CD4-positive, alpha-beta T cell treated with Interleukin-17A for 4 hours (primary cell): ENCODE results near the gene ARHGDIG.
"Not testable (repeated sequence)": the region's sequence is repeated elsewhere in the genome, so short reads cannot be mapped to it uniquely, and the experiment has no call there.

ENCODE experiments used
- DNase-seq: peaks from one replicate; pipeline ENCODE4 v3.0.0-alpha.2; 2020; ENCODE audit warnings: mixed read lengths

ARHGDIG gene

DNA sequence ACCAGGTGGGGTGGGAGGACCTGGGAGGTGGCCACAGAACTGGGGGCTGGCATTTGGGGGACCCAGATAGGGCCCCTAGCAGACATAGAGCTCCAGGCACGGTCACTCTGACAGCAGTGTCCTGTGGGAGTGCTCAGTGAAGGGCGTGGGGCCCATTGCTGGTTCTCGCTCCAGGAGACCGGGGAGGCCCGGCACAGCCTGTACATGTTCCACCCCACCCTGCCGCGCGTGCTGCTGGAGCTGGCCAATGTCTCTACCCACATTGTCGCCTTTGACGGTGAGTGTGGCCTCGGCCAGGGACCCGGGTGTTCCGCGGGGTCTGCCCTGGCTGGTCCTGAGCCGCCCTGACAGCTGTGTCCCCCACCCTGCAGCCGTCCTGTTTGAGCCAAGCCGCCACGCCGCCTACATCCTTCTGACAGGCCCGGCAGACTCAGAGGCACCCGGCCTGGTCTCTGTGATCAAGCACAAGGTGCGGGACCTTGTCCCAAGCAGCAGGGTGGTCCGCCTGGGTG, 15.9 kb upstream of the ARHGDIG start:
- DNase-seq: no peak

- DNase-seq: no peak
Observed at GRCh38 chr16:265002-265529, 15.3 kb upstream of the ARHGDIG start.

DNA sequence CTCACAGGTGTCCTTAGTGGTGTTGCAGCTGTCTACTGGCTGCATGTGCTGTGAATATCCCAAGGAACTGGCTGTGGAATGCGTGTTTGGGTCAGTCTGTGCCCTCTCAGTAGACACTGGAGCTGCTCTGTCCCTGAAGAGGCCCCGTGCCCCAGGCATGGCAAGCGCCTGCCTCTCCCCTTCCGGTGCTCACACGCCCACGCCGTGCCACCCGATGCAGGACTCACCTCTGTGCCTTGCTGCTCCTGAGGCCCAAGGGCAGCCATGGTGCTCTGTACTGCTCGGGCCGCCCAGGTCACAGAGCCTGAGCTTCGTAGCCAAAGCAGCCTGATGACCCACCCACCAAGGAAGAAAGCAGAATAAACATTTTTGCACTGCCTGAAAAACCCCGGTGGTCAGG, 14.7 kb upstream of the ARHGDIG start:
- no peak for DNase-seq

DNA sequence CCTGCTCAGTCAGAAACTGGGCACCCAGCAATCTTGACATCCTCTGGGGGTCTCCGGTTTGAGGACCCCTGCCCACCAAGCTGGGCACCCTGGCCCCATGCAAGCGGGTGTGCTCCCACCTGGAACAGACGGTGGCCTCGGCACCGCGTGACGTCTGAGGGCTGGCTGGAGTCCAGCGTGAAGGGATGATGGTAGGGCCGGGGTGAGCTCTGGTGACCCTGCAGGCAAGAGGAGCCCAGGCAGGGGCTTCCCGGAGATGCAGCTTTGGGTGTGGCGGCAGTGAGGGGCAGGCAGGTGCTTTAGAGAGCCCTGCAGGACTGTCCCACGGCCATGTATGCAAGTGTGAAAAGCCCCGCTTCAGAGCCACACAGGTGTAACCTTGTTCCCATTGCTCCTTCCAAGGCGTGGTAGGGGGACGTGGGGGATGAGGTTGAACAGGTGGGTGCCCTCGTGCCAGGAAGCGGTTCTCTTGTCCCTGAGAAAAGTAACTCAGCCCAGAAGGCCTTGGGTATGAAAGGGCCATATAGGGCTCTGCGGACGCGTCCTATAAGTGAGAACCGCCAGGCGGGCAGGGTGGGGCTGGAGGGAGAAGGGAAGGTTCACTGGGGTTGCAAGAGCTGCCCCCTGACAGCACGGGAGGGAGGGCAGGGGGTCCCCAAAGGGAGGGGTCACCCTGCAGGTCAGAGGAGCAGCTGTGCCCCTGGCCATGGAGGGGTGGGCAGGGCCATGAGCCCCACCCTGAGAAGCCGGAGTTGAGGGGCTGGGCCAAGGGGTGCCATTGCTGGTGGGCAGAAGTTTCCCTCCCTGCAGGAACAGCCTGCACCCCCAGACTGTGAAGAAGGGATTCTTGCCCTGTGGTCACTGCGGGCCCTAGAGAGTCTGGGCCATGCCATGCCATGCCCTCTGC, 13.9 kb upstream of the ARHGDIG start:
- DNase-seq: no peak

- not testable (repeated sequence) for DNase-seq
Observed at GRCh38 chr16:267562-267961, 12.8 kb upstream of the ARHGDIG start.

- DNase-seq: no peak
Observed at GRCh38 chr16:268141-269053, 12.0 kb upstream of the ARHGDIG start.

DNA sequence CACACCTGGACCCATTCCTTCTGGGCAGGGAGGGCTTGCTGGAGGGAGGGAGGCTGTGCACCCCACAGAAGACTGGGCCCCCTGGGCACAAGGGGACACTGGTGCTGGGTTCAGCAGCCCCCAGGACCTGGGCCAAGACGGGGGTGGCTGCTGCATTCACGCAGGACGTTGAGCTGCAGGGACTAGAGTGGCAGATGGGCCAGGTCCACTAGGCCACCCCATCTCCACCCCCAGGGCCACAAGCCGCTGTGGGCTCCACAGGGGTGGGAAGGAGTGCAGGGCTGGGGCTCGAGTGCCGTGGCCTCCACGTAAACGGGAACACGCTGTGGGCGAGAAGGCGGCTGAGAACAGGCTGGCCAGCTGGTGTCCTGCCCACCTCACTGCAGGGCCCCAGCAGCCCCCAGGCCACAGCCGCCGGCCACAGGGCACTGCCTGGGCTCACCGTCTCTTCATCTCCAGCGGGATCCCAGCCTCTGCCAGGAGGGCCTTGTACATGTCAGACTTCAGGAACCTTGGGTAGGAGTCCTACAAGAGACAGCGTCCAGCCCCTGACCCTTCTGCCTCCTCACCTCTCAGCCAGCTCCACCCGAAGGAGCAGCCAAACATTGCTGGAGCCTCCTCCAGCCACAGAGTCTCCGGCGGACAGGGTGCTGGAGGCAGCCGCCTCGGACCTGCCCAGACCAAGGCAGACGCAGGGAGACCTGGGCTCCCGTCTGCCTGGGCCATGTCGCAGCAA, 11.2 kb upstream of the ARHGDIG start:
- no peak for DNase-seq

DNA sequence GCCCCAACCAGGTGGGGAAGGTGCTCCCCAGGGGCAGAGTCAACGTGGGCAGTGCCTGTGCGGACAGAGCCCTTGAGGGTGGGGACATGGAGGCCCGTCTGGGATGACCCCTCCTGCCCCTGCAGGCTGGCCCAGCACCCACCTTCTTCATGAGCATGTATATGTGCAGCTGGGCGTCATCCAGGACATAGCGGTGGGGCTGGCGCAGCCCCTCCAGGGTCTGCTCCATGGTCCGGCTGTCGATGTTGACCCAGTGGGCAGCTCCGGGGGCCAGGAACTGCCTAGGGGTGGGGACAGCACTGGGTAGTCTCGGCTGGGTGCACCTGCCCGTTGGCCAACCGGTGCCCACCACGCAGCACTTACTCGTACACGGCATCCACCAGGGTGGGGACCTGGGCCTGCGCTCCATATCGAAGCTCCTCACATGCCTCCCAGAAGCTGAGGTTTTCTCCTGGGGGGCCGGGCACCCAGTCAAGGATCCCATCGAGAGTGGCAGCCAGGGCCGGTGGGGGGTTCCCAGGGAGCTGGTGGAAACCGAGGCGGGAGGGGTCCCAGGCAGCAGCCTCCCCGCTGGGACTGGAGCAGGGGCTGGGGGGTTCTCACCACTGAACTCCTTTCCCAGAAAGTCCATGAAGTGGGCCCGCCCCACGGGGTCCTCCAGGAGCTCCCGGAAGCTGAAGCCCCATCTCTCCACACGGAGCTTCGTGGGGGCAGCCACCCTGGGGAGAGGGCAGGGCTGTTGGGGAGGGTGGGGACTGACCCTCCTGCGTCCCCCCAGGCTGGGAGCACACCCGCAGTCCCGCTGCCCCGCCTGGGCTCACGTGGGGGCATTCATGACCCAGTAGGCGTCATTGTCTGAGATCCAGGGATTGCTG, 9.8 kb upstream of the ARHGDIG start:
- no peak for DNase-seq

DNA sequence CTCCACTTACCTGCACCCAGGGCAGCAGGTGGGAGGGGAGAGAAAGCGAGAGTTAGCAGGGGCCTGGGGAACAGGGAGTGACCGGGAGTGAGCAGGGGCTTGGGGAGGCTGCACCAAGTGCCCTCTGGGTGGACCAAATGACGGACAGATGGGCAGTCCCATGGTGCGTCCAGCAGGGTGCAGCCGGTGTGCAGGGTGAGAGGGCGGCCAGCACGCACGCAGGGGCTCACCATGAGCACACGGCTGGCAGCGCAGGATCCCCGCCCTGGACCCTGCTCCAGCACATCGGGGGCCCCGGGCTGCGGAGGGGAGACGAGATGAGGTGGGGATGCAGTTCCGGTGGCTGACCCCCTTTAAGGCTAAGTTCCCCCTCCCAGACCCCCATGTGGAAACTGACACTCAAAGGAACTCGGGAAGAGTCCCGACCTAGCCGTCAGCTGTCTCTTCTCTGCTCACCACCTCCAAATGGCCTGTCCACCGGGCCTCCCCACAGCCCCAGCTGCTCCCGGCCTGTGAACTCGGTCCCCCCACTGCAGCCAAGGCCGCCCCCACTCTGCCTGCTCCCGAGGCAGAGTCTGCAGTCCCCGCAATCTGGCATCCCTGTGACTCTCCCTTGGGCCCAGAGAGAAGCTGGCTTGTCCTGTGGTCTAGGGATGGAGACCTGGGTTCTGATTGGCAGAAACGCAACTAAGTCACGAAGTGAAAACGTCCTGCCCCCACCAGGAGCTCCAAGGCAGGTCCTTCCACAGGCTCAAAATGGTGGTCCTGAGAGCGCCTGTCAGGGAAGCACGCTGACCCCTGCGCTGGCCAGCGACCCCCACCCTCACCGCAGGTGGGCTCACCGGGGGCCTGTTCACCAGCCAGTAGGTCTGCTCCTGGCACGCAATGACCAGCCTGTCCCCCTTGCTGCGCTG, 7.5 kb upstream of the ARHGDIG start:
- no peak for DNase-seq

DNA sequence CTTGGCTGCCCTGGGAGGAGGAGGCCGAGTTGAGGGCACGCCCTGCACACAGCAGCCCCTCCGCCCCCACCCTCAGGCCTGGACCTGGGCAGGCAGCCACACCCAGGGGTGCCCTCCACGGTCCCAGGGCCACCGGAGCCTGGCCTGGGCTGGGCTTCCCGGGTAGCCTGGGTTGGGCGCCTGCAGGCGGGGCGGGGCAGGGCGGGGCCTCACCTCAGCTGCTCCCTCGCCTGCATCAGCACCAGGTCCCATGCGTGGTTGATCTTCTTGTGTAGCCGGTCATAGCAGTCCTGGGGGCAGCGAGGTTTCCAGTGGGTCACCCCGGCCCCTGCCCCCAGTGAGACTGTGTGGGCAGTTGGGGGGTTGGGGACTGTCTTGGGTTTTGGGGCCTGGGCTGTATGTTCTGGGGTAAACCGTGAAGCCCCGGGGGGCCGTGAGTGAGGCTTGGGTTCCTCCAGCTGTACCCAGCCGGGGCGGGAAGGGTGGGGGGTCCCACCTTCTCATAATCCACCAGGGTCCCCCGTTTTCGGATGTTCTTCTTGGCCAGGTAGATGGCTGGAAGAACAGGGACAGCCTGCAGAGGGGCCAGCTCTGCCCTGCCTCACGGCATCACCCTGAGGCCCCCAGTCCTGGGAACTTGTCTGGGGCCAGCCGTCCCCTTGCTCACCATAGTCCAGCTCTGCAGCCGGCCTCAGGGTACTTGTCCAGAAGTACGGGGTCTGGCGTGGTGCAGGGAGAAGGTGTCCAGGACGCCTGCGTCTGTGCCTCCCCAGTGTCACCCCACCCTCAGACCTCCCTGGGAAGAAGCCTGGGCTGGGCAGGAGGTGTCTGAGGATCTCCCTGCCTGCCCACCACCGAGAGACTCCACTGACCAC, 6.6 kb upstream of the ARHGDIG start:
- DNase-seq: no peak

GRCh38 chr16:275041-275641, 5.2 kb upstream of the ARHGDIG start:
- peak; percentile 18 for DNase-seq

DNA sequence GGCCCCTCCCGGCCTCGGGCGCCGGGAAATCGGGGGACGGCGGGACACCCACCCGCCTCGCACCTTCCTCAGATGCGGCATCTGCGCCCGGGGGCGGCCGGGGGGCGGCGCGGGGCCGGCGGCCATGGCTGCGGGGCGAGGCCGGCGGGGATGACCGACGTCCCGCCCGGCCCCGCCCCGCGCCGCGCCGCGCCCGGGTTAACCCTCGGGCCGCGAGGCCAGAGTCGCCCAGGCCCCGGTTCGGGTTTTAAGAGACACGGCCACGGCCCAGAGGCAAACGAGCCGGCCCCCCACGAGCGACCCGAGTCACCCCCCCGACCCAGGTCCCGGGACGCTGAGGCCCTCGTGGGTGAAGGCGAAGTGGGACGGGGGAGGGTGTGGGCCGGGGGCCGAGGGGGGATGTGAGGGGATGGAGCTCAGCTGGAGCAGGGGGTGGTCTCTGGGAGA, 4.6 kb upstream of the ARHGDIG start, which contains the start of gene RGS11:
Gene RGS11, minus strand, starts transcription at position 159 of the 447 bp plus-strand sequence. Its CDS starts 33 bp downstream, at position 126.
- DNase-seq: no peak

GRCh38 chr16:276426-277077, 3.8 kb upstream of the ARHGDIG start:
- no peak for DNase-seq

GRCh38 chr16:278863-279366, 1.5 kb upstream of the ARHGDIG start:
- DNase-seq: peak; percentile 15

- DNase-seq: no peak
Observed at GRCh38 chr16:279531-279930, 860 bp upstream of the ARHGDIG start.

DNA sequence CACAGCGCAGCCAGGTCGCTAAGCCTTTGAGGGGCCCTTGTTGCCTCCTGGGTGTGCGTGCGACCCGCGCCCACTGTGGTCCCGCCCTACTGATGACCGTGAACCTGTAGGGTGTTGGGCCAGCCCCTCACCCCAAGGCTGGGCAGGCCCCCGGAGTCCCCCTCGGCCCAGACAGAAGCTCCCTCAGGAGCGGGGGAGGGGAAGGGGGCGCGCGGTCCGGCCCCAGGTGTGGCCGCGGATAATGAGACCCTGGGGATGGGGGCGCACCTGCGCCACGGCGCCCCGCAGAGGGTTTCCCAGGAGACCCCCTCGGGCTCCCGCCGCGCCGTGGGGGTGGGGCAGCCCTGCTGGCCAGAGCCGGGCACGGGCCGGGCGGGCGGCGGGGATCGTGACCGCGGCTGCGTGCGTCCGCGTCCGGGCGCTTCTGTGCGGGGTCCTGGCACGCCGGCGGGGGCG, 358 bp upstream of the ARHGDIG start:
- DNase-seq: no peak

- no peak for DNase-seq
Observed at GRCh38 chr16:280991-281659, 734 bp downstream of the ARHGDIG start.
